H1 (cell line): Measurements from ENCODE around the gene SAXO1. TPM values are rescaled to one million over a fixed set of nuclear protein-coding genes. Genes with fewer than 3 reads are reported as not detected.

Source experiments
- CTCF ChIA-PET: fragments of 300-600 bp; sonication (Branson Sonifier 250); formaldehyde crosslinking; loops from one replicate; lab custom pipeline; 2021; ENCODE audit not compliant: partially characterized antibody; lab: Charles Lee
- POLR2A ChIA-PET: fragments of 300-600 bp; sonication (Branson Sonifier 250); formaldehyde crosslinking; loops from one replicate; lab custom pipeline; 2021; ENCODE audit warnings: inconsistent platforms; ENCODE audit not compliant: partially characterized antibody; lab: Charles Lee
- DNase-seq, 2 experiments: peaks; one replicate each; pipeline versions ENCODE4 v3.0.0 to v3.0.0-alpha.2; 2010 to 2022; ENCODE audit warnings: low spot score in 2 of 2, low read depth in 1 of 2, mixed read lengths in 1 of 2
- FAIRE-seq: peaks from 2 replicates; lab custom pipeline; 2011; peaks lifted over from hg19 to GRCh38; lab: Jason Lieb, UNC
- H2AFZ ChIP-seq: 2 replicates; pipeline ENCODE4 v1.8.1; 2012; ENCODE audit warnings: low read length, inconsistent platforms
- H2AK5ac ChIP-seq: 2 replicates; pipeline ENCODE4 v1.6.1; 2013; ENCODE audit warnings: low read depth, low read length
- H2BK120ac ChIP-seq: replicated peaks from 2 replicates; pipeline ENCODE3; 2013; ENCODE audit warnings: low read depth, low read length, inconsistent platforms
- H2BK12ac ChIP-seq: 2 replicates; pipeline ENCODE4 v1.6.1; 2013; ENCODE audit warnings: low read depth, low read length
- H2BK15ac ChIP-seq: 2 replicates; pipeline ENCODE4 v1.6.1; 2013; ENCODE audit warnings: low read length
- H2BK20ac ChIP-seq: 2 replicates; pipeline ENCODE4 v1.6.1; 2013; ENCODE audit warnings: low read length
- H2BK5ac ChIP-seq: 2 replicates; pipeline ENCODE4 v1.6.1; 2013; ENCODE audit warnings: low read depth, low read length
- H3K14ac ChIP-seq: 2 replicates; pipeline ENCODE4 v1.6.1; 2013; ENCODE audit warnings: inconsistent platforms; ENCODE audit not compliant: insufficient read length
- H3K18ac ChIP-seq: 2 replicates; pipeline ENCODE4 v1.6.1; 2013; ENCODE audit warnings: low read length; ENCODE audit errors: extremely low read depth
- H3K23ac ChIP-seq: 2 replicates; pipeline ENCODE4 v1.6.1; 2013; ENCODE audit warnings: inconsistent platforms; ENCODE audit not compliant: insufficient read length
- H3K23me2 ChIP-seq: 2 replicates; pipeline ENCODE4 v1.6.1; 2013; ENCODE audit warnings: low read depth, low read length
- H3K27ac ChIP-seq: 2 replicates; pipeline ENCODE4 v1.6.1; 2011; ENCODE audit warnings: low read depth, low read length, inconsistent platforms
- H3K27me3 ChIP-seq, 4 experiments: replicated peaks in 1 of 4; 1 replicate in 1 of 4; 2 replicates in 3 of 4; pipeline versions ENCODE4 v1.6.1 to v1.8.1; 2011 to 2013; ENCODE audit warnings: low read length in 3 of 4, mild to moderate bottlenecking in 3 of 4, inconsistent platforms in 2 of 4, mixed read lengths in 2 of 4, moderate library complexity in 1 of 4; ENCODE audit not compliant: control insufficient read depth in 3 of 4, insufficient read depth in 3 of 4; ENCODE audit errors: extremely low read depth in 1 of 4
- H3K36me3 ChIP-seq, 4 experiments: 2 replicates each; pipeline versions ENCODE4 v1.6.1 to v1.8.1; 2011 to 2013; ENCODE audit warnings: mild to moderate bottlenecking in 4 of 4, low read length in 3 of 4, moderate library complexity in 2 of 4, control low read depth in 1 of 4, inconsistent platforms in 1 of 4; ENCODE audit not compliant: insufficient read depth in 4 of 4, control insufficient read depth in 2 of 4
- H3K4ac ChIP-seq: replicated peaks from 2 replicates; pipeline ENCODE3; 2013; ENCODE audit warnings: low read length, low read depth, mixed read lengths, inconsistent platforms; ENCODE audit not compliant: insufficient read length
- H3K4me1 ChIP-seq, 4 experiments: replicated peaks in 1 of 4; 1 replicate in 1 of 4; 2 replicates in 3 of 4; pipeline versions ENCODE4 v1.6.1 to v1.8.1; 2011 to 2013; ENCODE audit warnings: low read length in 3 of 4, inconsistent platforms in 2 of 4, mixed read lengths in 1 of 4; ENCODE audit not compliant: insufficient read depth in 4 of 4, control insufficient read depth in 3 of 4
- H3K4me2 ChIP-seq, 2 experiments: 2 replicates each; pipeline versions ENCODE4 v1.6.1 to v1.8.1; 2011 to 2013; ENCODE audit warnings: low read depth in 2 of 2, low read length in 2 of 2, control low read depth in 1 of 2, inconsistent platforms in 1 of 2, mild to moderate bottlenecking in 1 of 2; ENCODE audit not compliant: insufficient read depth in 1 of 2
- H3K4me3 ChIP-seq, 4 experiments: fragments of 200-600, 300-600 bp in 1 of 4; sonication (generic), shearing (Covaris generic), sonication (Bioruptor Twin) in 1 of 4; 2 replicates each; pipeline versions ENCODE4 v1.5.1 to v1.8.1; 2011 to 2016; ENCODE audit warnings: low read length in 4 of 4, low read depth in 3 of 4, control low read depth in 2 of 4, inconsistent platforms in 2 of 4, mild to moderate bottlenecking in 2 of 4, mixed read lengths in 1 of 4, moderate library complexity in 1 of 4; ENCODE audit not compliant: insufficient read depth in 2 of 4; ENCODE audit errors: extremely low read depth in 1 of 4
- H3K56ac ChIP-seq: replicated peaks from 2 replicates; pipeline ENCODE3; 2013; ENCODE audit warnings: low read depth, mild to moderate bottlenecking, mixed read lengths, low read length, inconsistent platforms; ENCODE audit not compliant: insufficient read length
- H3K79me1 ChIP-seq: 2 replicates; pipeline ENCODE4 v1.6.1; 2013; ENCODE audit warnings: low read depth, low read length, control low read depth
- H3K79me2 ChIP-seq, 2 experiments: 2 replicates each; pipeline versions ENCODE4 v1.6.1 to v1.8.1; 2012 to 2013; ENCODE audit warnings: low read length in 2 of 2, mild to moderate bottlenecking in 2 of 2, inconsistent platforms in 1 of 2; ENCODE audit not compliant: insufficient read depth in 2 of 2, control insufficient read depth in 1 of 2
- H3K9ac ChIP-seq, 4 experiments: replicated peaks in 1 of 4; 1 replicate in 1 of 4; 2 replicates in 3 of 4; pipeline versions ENCODE4 v1.6.1 to v1.8.1; 2011 to 2013; ENCODE audit warnings: low read depth in 3 of 4, low read length in 3 of 4, control low read depth in 2 of 4, mild to moderate bottlenecking in 2 of 4, moderate library complexity in 2 of 4, inconsistent platforms in 1 of 4; ENCODE audit errors: extremely low read depth in 1 of 4
- H3K9me3 ChIP-seq, 2 experiments: 2 replicates each; pipeline versions ENCODE4 v1.6.1 to v1.8.1; 2012 to 2013; ENCODE audit warnings: mild to moderate bottlenecking in 2 of 2, moderate library complexity in 2 of 2, control low read depth in 1 of 2, inconsistent platforms in 1 of 2, low read depth in 1 of 2, low read length in 1 of 2, mixed read lengths in 1 of 2; ENCODE audit not compliant: insufficient read depth in 2 of 2
- H4K20me1 ChIP-seq, 2 experiments: replicated peaks in 1 of 2; 2 replicates each; pipeline versions ENCODE3 to v1.8.1; 2011 to 2013; ENCODE audit warnings: inconsistent platforms in 2 of 2, low read length in 2 of 2, mild to moderate bottlenecking in 1 of 2; ENCODE audit not compliant: insufficient read depth in 2 of 2, control insufficient read depth in 1 of 2
- H4K5ac ChIP-seq: 2 replicates; pipeline ENCODE4 v1.6.1; 2013; ENCODE audit warnings: low read length, low read depth, mixed read lengths, inconsistent platforms; ENCODE audit not compliant: insufficient read length
- H4K8ac ChIP-seq: 2 replicates; pipeline ENCODE4 v1.8.0; 2013; ENCODE audit warnings: mild to moderate bottlenecking, moderate library complexity, low read length, inconsistent platforms; ENCODE audit not compliant: insufficient read depth; ENCODE audit errors: extremely low read depth
- H4K91ac ChIP-seq: replicated peaks from 2 replicates; pipeline ENCODE3; 2013; ENCODE audit warnings: low read length, mixed read lengths, inconsistent platforms; ENCODE audit not compliant: insufficient read length
- BRCA1 ChIP-seq: IDR thresholded peaks from 2 replicates; pipeline ENCODE4 v1.6.1; 2012; ENCODE audit warnings: low read depth, low read length, improper control_type of control experiment
- EP300 ChIP-seq, 2 experiments: IDR thresholded peaks; 1 replicate in 1 of 2; 2 replicates in 1 of 2; pipeline ENCODE4 v1.6.1; 2011 to 2012; ENCODE audit warnings: low read depth in 2 of 2, low read length in 2 of 2, mild to moderate bottlenecking in 2 of 2, borderline replicate concordance in 1 of 2, inconsistent platforms in 1 of 2, moderate library complexity in 1 of 2
- GTF2F1 ChIP-seq: IDR thresholded peaks from 2 replicates; pipeline ENCODE4 v1.6.1; 2012; ENCODE audit warnings: low read depth, low read length, improper control_type of control experiment, borderline replicate concordance
- NANOG ChIP-seq: IDR thresholded peaks from 2 replicates; pipeline ENCODE4 v1.6.1; 2011; ENCODE audit warnings: low read length, low read depth, mild to moderate bottlenecking, inconsistent platforms; ENCODE audit not compliant: insufficient read depth, poor library complexity, severe bottlenecking
- NRF1 ChIP-seq: IDR thresholded peaks from 2 replicates; pipeline ENCODE4 v1.6.1; 2011; ENCODE audit warnings: mild to moderate bottlenecking, low read depth, low read length, improper control_type of control experiment
- RXRA ChIP-seq: IDR thresholded peaks from 2 replicates; pipeline ENCODE4 v1.6.1; 2011; ENCODE audit warnings: low read depth, mild to moderate bottlenecking, low read length, moderate library complexity; ENCODE audit not compliant: insufficient read depth
- SP2 ChIP-seq: IDR thresholded peaks from 2 replicates; pipeline ENCODE4 v1.6.1; 2012; ENCODE audit warnings: mild to moderate bottlenecking, low read length, inconsistent platforms
- WGBS, 2 experiments: shearing (Covaris generic) in 1 of 2; methylation state at CpG; one replicate each; pipeline versions ENCODE4 v1.1.6 to v1.1.7; 2013 to 2015; ENCODE audit warnings: low lambda C conversion rate in 2 of 2, mixed read lengths in 2 of 2, inconsistent platforms in 1 of 2, low coverage in 1 of 2, missing lambda C conversion rate in 1 of 2; ENCODE audit not compliant: insufficient replicate concordance in 2 of 2, insufficient coverage in 1 of 2, insufficient read length in 1 of 2; ENCODE audit errors: extremely low coverage in 1 of 2, missing lambda C conversion rate in 1 of 2; 5-methylcytosine and 5-hydroxymethylcytosine counted together
- polyA plus RNA-seq, 7 experiments: library from polyadenylated mRNA; depleted of rRNA in 3 of 7; stranded (reverse) in 5 of 7; unstranded in 2 of 7; fragments of >200 nt in 5 of 7; fragments of 200-250 nt in 2 of 7; gene quantifications; 1 replicate in 5 of 7; 2 replicates in 1 of 7; 4 replicates in 1 of 7; pipeline versions ENCODE4 v1.2.1 to v1.2.3, GENCODE V29; 2011 to 2013; ENCODE audit warnings: missing spikeins in 2 of 7, mixed read lengths in 2 of 7
- total RNA-seq: library from RNA; stranded (reverse); fragmentation: NEBNext Ultra II Directional; extraction: Animal tissue kit (Norgen Biotek cat#: 25700); gene quantifications from 2 replicates; pipeline ENCODE4 v1.2.1, GENCODE V29; 2021

The SAXO1 gene
- total and polyA plus RNA-seq, 2 of the 8 experiments (the other 6 are each of a cell fraction or from before 2014, with no cell fraction given): 0.11 to 0.20 TPM

GRCh38 chr9:18997151-18997550, 35.9 kb downstream of the SAXO1 start:
- DNase-seq (no peak), FAIRE-seq (no peak)
- 50% methylated on average over 2 of the region's 2 CpGs; no CpG with 5 or more reads in 1 of the 2 experiments for WGBS, 2 experiments
- Histone ChIP-seq H3K23me2 (no peaks in the 10 kb centered on the region), H3K27ac (no peak overlapping the region), H3K56ac (no peak overlapping the region), H2AFZ (no peak overlapping the region), H3K36me3 (no peaks in the 10 kb centered on the region; a peak in 1 of 8 replicates), H3K4me2 (no peak overlapping the region), H3K4ac (no peak overlapping the region), H3K4me3 (no peak overlapping the region), H3K23ac (no peak overlapping the region), H2BK5ac (no peak overlapping the region), H3K14ac (no peak overlapping the region), H3K27me3 (no peaks in the 10 kb centered on the region), H3K18ac (no peak overlapping the region), H3K9ac (no peak overlapping the region), H4K8ac (no peak overlapping the region), H4K20me1 (no peaks in the 10 kb centered on the region), H2BK12ac (no peak overlapping the region), H2BK15ac (no peak overlapping the region), H3K79me1 (no peaks in the 10 kb centered on the region), H2BK20ac (no peak overlapping the region), H4K91ac (no peak overlapping the region), H2BK120ac (no peak overlapping the region), H2AK5ac (no peak overlapping the region), H3K79me2 (no peaks in the 10 kb centered on the region), H3K4me1 (no peaks in the 10 kb centered on the region), H3K9me3 (peaks cover 0 to 15% of the 10 kb centered on the region in 2 experiments; a peak in 2 of 4 replicates), H4K5ac (no peak overlapping the region)
- CTCF ChIA-PET: no interaction called here
- POLR2A ChIA-PET: no interaction called here
- TF ChIP-seq BRCA1: no peak
- no peak for TF ChIP-seq EP300 (IDR thresholded peaks at IDR 0.05; ENCODE audit: borderline replicate concordance in 1 of 2, low read depth in 2 of 2, low read length in 2 of 2)
- TF ChIP-seq GTF2F1: no peak
- TF ChIP-seq NRF1: no peak
- no peak for TF ChIP-seq NANOG
- no peak for TF ChIP-seq SP2
- no peak for TF ChIP-seq RXRA
